ENCODE measurements around the gene CD247. TPM values are rescaled to one million over a fixed set of nuclear protein-coding genes. Genes with fewer than 3 reads are reported as not detected.
"Not testable (repeated sequence)": the region's sequence is repeated elsewhere in the genome, so short reads cannot be mapped to it uniquely, and the experiment has no call there.

The CD247 gene
- total RNA-seq, 4 donors from 2014 or later: 1.5 to 6.4 (median 3.4) TPM; not detected in 1

DNA sequence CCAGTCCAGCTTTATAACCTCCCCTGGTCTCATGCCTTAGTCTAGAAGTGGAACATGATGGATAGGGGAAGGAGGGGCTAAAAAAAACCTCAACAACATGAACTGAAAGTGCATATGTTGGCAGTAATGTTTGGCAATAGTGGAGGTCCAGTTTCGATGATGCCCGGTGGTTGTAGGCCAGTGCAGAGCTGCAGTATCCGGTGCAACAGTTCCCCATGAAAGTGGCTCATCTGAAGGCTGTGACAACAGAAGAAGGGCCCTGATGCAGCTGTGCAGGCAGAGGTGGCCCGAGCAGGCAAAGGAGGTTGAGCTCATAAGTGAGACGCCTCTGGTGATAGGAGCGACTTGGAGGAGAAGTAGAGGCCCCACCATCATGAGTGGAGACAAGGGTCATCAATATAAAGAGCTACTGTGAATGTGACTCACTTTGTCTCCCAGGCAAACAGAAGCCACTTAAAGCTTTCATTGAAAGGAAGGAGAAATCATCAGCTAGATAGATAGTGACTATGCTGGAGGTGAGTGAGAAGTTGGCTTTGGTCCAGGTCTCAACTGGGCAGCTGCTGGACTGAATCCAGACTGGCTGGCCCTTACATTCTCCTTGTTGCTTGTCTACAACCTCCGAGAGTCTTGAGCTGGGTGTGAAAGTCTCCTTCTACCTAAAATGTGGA lies 45.4 kb upstream of the CD247 start:
- peak; percentile 17 for DNase-seq
- intact Hi-C loops (cut with DNase I; ENCODE audit: low total_unique reads): no loop called here
- Histone ChIP-seq H3K27ac (peak overlapping the region in 1 of 4 donors; percentile 8), H3K36me3 (no peaks in the 10 kb centered on the region), H3K27me3 (no peaks in the 10 kb centered on the region), H3K9me3 (no peaks in the 10 kb centered on the region), H3K4me1 (no peaks in the 10 kb centered on the region), H3K4me3 (no peak overlapping the region)
- WGBS, 2 donors (ENCODE audit: low coverage in 1 of 2): 58 to 70% methylated on average over 6 to 7 of the region's 7 CpGs
- in situ Hi-C loops (cut with MboI; ENCODE audit: low pct_ligation_motif_present in 1 of 4, low pct_unique_long_range_greater_than_20kb in 1 of 4, low sequenced_read_pairs in 3 of 4): no loop called here
- TF ChIP-seq, protein P1, sequence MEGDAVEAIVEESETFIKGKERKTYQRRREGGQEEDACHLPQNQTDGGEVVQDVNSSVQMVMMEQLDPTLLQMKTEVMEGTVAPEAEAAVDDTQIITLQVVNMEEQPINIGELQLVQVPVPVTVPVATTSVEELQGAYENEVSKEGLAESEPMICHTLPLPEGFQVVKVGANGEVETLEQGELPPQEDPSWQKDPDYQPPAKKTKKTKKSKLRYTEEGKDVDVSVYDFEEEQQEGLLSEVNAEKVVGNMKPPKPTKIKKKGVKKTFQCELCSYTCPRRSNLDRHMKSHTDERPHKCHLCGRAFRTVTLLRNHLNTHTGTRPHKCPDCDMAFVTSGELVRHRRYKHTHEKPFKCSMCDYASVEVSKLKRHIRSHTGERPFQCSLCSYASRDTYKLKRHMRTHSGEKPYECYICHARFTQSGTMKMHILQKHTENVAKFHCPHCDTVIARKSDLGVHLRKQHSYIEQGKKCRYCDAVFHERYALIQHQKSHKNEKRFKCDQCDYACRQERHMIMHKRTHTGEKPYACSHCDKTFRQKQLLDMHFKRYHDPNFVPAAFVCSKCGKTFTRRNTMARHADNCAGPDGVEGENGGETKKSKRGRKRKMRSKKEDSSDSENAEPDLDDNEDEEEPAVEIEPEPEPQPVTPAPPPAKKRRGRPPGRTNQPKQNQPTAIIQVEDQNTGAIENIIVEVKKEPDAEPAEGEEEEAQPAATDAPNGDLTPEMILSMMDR (IDR thresholded peaks at IDR 0.05): no peak
- no peak for TF ChIP-seq POLR2A (IDR thresholded peaks at IDR 0.05)
- TF ChIP-seq EP300 (IDR thresholded peaks at IDR 0.05; ENCODE audit: low read depth): no peak
- no peak for TF ChIP-seq POLR2AphosphoS5 (IDR thresholded peaks at IDR 0.05)

DNA sequence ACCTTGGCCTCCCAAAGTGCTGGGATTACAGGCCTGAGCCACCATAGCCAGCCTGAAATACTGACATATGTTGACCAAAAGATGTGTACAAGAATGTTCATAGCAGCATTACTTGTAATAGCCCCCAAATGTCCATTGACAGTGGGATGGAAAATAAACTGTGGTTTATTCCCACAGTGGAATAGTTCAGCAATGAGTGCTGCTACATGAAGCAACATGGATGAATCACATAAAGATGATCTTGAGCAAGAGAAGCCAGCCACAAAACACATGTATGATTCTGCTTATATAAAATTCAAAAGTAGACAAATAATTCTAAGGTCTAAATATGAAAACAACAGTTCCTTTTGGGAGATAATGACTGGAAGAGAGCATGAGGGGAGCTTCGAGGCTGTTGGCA lies 44.4 kb upstream of the CD247 start:
- H3K27me3 ChIP-seq: no peaks in the 10 kb centered on the region
- in situ Hi-C loops (cut with MboI; ENCODE audit: low pct_ligation_motif_present in 1 of 4, low pct_unique_long_range_greater_than_20kb in 1 of 4, low sequenced_read_pairs in 3 of 4) (no loop called here), intact Hi-C loops (cut with DNase I; ENCODE audit: low total_unique reads) (no loop called here)
- no peaks in the 10 kb centered on the region for H3K9me3 ChIP-seq
- no peak overlapping the region for H3K4me3 ChIP-seq
- DNase-seq: no peak
- H3K27ac ChIP-seq: no peak overlapping the region
- no peaks in the 10 kb centered on the region for H3K4me1 ChIP-seq
- TF ChIP-seq, protein P1 (IDR thresholded peaks at IDR 0.05): no peak
- TF ChIP-seq POLR2A (IDR thresholded peaks at IDR 0.05): no peak
- no peak for TF ChIP-seq EP300 (IDR thresholded peaks at IDR 0.05; ENCODE audit: low read depth)
- TF ChIP-seq POLR2AphosphoS5 (IDR thresholded peaks at IDR 0.05): no peak
- 55 to 89% methylated on average over 1 of the region's 1 CpG for WGBS, 2 donors (ENCODE audit: low coverage in 1 of 2)
- H3K36me3 ChIP-seq: no peaks in the 10 kb centered on the region

DNA sequence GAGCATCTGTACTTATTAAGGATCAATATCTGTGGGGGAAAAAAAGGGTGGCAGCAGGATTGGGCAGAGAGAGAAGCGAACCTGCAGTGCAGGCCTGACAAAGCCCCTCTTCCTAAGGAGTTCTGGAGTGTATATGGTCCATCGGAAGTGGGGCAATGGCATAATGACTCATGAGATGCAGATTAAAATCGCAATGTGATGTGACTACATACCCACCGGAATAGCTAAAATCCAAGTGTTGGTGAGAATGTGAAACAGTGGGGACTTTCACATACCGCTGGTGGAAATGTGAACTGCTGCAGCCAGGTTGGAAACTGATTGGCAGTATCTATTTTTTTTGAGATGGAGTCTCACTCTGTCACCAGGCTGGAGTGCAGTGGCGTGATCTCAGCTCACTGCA lies 43.4 kb upstream of the CD247 start:
- TF ChIP-seq POLR2A (IDR thresholded peaks at IDR 0.05) (no peak), POLR2AphosphoS5 (IDR thresholded peaks at IDR 0.05) (no peak)
- TF ChIP-seq, protein P1 (IDR thresholded peaks at IDR 0.05): no peak
- Histone ChIP-seq H3K27me3 (no peaks in the 10 kb centered on the region), H3K9me3 (no peaks in the 10 kb centered on the region), H3K4me3 (no peak overlapping the region), H3K4me1 (no peaks in the 10 kb centered on the region), H3K36me3 (no peaks in the 10 kb centered on the region), H3K27ac (no peak overlapping the region)
- intact Hi-C loops (cut with DNase I; ENCODE audit: low total_unique reads): no loop called here
- no peak for DNase-seq
- WGBS, 2 donors (ENCODE audit: low coverage in 1 of 2): 83 to 100% methylated on average over 3 to 6 of the region's 6 CpGs
- in situ Hi-C loops (cut with MboI; ENCODE audit: low pct_ligation_motif_present in 1 of 4, low pct_unique_long_range_greater_than_20kb in 1 of 4, low sequenced_read_pairs in 3 of 4): no loop called here

DNA sequence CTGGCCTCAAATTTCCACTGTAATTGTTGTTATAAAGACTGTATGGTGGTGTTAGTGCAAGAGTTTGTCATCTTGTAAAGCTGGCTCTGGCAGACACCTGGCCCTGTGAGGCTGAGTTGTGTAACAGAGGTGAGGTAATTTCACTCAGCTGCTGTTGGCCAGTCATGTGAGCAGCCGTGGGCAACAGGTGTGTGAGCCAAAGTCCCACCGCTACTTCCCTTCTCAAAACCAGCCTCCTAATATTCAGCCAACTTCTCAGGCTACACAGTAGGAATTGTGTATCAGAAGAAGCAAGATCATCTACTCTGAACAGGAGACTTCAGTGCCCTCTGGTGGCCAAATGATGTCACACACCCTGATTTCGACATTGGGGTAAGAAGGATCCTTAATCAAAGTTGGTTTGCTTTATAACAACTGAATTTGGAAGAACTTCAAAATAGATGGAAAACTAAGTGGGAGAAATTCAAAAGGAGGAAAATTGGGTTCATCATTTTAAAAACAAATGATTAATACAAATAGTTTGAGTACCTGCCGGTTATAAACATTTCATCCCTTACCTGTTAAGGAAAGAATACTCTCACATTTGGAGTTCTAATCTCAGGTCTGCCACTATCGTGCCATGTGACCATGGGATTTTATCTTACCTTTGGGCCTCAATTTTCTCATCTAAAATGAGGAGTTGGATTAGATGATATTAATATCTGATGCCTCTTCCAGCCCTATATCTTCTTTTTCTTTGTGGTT lies 37.8 kb upstream of the CD247 start:
- DNase-seq: peak; percentile 84
- intact Hi-C loops (cut with DNase I; ENCODE audit: low total_unique reads) (no loop called here), in situ Hi-C loops (cut with MboI; ENCODE audit: low pct_ligation_motif_present in 1 of 4, low pct_unique_long_range_greater_than_20kb in 1 of 4, low sequenced_read_pairs in 3 of 4) (loop anchor here in 1 of 4 donors (10.0 kb wide), 1 partner anchor 291 kb away; no protein-coding TSS in a partner anchor)
- Histone ChIP-seq H3K27ac (no peak overlapping the region), H3K4me1 (peaks cover 8 to 28% (median 17%) of the 10 kb centered on the region in 4 donors), H3K9me3 (no peaks in the 10 kb centered on the region), H3K27me3 (no peaks in the 10 kb centered on the region), H3K36me3 (no peaks in the 10 kb centered on the region), H3K4me3 (no peak overlapping the region)
- WGBS, 2 donors (ENCODE audit: low coverage in 1 of 2): 10% methylated on average over 3 to 5 of the region's 5 CpGs
- TF ChIP-seq, protein P1 (IDR thresholded peaks at IDR 0.05): peak; percentile 75 to 92 (median 86)
- no peak for TF ChIP-seq POLR2A (IDR thresholded peaks at IDR 0.05)

DNA sequence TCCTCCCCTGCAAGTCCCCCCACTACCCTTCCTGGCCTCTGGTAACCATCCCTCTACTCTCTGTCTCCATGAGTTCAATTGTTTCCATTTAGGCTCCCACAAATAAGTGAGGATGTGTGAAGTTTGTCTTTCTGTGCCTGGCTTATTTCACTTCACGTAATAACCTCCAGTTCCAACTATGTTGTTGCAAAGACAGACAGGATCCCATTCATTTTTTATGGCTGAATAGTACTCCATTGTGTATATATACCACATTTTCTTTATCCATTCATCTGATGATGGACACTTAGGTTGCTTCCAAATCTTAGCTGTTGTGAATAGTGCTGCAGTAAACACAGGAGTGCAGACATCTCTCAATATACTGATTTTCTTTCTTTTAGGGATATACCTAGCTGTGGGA lies 36.7 kb upstream of the CD247 start:
- WGBS, 2 donors (ENCODE audit: low coverage in 1 of 2): 96% methylated on average over 1 of the region's 1 CpG; no CpG with 5 or more reads in 1 of the 2 donors
- intact Hi-C loops (cut with DNase I; ENCODE audit: low total_unique reads); H3K36me3 ChIP-seq; DNase-seq; H3K4me3 ChIP-seq; H3K27ac ChIP-seq; H3K27me3 ChIP-seq; H3K9me3 ChIP-seq: not testable (repeated sequence)
- in situ Hi-C loops (cut with MboI; ENCODE audit: low pct_ligation_motif_present in 1 of 4, low pct_unique_long_range_greater_than_20kb in 1 of 4, low sequenced_read_pairs in 3 of 4): loop anchor here in 1 of 4 donors (10.0 kb wide), 1 partner anchor 290 kb away; no protein-coding TSS in a partner anchor
- peaks cover 8 to 31% (median 17%) of the 10 kb centered on the region in 4 donors for H3K4me1 ChIP-seq

Measured in transverse colon (tissue), 4 donors.